SKM-1 treated with dmso at 0.1 percent for 144 hours (cell line): ENCODE results near the gene CD96.

Experiments
- DNase-seq: peaks from one replicate; lab custom pipeline; 2025; ENCODE audit not compliant: unreplicated experiment; lab: John Stamatoyannopoulos, UW

The CD96 gene

DNA sequence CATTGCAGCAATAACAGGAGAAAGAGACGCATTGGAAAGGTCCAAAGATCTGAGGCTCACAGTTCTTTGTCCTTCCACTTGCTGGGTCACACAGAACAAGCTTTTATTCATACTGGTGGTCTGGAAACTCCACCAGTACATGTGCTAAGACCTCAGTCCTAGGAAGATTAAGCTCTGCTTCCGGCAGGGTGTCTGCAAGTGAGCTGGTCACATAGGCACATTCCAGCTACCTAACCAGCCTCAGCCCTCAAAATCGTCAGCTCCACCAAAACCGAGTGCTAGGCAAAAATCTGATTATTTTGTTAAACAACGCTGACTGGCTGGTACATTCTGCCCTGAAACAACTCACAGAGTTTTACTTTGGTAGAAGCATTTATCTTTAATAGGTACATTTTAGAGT, 50.9 kb downstream of the CD96 start:
- no peak for DNase-seq

DNA sequence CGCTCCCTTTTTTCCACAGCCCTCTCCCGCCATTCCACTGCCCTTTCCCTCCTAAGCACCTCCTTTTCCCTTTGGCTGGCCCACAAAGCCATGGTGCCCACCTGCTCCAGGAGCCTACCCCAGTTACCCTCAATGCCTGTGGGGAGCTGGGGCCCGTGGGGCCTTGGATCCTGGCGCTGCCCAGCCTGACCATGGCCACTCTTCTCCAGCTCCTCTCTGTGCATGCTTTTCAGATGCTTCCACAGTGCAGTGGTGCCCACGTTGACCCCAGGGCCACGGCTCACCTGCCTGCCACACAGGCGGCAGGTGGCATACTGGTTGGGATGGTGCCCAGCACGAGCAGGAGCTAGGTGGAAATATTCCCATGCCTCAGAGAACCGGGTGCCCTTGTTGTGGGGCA, 51.7 kb downstream of the CD96 start:
- DNase-seq: peak; percentile 56

DNA sequence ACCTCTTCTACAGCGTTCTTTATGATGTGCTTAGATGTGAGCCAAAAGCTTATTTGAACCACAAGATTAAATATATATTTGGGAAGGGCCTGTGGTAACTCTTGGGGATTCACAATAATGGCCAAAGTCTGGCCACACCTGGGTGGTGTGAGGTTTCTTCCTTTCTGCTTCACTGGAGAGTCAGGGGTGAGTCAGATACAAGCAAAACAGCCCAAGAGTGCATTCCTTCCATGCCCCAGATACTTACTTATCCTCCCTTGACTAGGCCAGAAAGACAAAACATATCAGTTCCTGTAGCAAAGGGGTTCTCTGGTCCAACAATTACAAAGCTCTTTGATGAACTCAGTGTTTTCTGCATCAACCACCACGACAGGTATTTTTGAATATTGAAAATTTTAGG, 52.2 kb downstream of the CD96 start:
- no peak for DNase-seq

DNA sequence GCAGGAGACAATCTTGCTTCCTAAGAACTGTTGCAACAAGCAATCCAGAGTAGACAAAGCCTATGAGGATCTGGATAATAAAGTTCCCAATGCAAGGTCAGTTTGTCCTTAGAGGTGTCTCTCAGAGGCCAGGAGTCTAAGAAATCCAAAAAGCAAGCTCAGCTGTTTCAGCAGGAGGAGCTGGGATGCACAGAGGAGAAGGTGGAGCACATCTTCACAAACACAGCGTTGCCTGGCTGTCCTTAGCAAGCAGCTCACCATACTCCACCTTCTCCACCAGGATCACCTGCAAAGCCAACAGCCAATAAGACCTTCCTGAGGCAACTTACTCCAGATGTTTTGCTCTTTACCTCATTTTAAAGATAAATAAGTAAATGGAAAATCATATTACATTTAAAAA, 52.8 kb downstream of the CD96 start:
- no peak for DNase-seq

DNA sequence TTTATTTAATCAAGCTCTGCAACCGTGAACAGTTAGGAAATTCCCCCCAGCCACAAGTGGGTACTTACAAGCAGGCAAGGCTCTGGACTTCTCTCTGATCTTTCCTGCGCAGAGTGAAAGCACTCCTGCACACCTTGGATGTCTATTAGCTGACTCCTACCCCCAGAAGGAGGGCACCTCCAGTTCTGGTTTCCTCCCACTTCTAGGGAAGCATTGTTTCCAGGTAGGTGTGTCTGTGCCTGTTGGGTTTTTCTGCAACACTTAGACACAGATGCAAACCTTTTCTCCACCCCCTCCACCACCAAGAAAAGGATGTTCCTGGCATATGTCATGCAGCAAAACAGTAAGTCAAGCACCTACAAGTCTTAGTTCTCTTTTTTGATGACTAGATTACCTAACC, 53.2 kb downstream of the CD96 start, which contains the start of gene ZBED2:
Gene ZBED2, minus strand, starts transcription at position 115 of the 400 bp plus-strand sequence. CDS start 1,145 bp downstream, outside the sequence.
- peak; percentile 10 for DNase-seq

DNA sequence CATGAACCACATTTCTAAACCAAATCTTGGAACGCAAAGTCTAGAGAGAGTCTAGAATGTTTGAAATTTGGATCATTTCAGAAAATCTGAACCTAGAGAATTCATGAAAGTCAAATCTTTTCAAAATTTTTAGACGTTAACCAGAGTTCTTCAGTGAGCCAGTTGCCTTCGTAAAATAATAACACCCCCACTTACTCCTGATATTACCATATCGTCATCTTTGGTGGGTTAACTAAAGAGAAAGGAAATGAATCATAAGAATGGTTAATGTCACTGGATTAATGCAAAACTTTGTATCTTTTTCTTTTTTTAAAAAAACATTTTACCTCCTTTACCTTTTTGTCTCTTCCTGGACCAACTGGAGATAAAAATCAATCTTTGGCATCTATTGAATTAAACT, 54.3 kb downstream of the CD96 start:
- no peak for DNase-seq

DNA sequence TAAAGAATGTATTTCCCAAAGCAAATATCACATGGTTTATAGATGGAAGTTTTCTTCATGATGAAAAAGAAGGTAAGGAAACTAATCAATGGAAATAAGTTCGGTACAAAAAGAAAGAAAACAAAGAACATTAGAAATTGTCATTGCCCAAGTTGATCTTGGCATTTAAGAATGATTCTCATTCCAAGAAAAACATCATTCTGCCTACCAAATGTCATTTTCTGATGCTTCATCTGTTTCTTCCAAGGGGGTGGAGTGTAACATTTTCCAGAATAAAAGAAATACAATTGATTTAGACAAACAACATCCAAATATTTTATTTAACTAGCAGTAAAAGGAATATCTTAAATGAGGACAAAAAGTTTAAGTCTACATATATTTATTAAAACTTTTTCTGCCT, 56.1 kb downstream of the CD96 start:
- no peak for DNase-seq

DNA sequence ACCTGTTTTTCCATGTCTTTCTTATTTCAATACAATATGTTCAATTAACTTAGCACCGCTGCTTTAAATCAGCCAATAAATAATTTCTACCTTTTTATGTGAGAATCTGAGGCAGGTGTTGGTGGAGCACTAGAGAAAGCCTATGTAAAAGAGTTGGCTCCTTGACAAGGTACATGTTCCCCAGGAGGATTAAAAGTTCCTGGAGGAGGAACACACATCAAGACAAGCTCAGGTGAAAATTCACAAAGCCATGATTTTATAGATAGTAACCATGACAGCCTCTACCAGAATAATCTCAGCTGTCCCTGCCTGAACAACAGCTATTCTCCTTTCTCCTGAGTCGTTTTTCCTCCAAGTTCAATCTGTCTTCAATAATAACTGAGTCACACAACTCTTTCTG, 56.6 kb downstream of the CD96 start:
- DNase-seq: no peak

DNA sequence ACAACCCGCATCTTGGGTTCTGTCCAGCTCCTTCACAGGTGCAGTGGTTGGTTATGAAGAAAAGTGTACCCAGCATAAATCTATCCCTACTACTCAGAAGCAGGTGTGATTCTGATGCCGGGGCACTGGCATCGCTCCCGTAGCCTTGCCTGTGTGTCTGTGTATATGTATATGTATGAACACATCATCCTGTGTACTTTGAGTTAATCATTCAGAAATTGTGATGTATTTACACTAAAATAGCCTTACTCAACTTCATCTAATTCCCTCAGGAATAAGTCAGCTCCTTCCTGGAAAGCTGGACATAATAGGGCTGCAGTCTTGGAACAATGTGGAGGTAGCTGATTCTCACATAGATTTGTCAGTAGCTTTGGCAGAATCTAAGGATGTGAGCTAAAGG, 59.8 kb downstream of the CD96 start:
- DNase-seq: no peak

DNA sequence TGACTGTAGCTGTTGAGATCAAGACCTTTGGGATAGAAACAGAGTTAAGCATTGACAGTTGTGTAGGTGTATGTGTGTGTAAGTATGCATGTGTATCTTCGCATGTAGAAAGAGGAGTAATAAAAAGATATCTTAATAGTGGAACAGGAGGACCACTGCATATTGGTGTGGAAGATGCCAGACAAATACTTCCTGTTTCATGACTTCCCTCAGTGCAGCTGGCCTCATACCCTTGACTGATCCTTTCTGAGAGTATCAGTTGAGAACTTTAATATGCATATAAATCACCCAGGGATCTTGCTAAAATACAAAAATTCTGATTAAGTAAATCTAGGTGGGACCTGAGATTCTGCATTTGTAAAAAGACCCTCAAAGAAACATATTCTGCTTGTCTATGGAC, 61.7 kb downstream of the CD96 start:
- DNase-seq: no peak

DNA sequence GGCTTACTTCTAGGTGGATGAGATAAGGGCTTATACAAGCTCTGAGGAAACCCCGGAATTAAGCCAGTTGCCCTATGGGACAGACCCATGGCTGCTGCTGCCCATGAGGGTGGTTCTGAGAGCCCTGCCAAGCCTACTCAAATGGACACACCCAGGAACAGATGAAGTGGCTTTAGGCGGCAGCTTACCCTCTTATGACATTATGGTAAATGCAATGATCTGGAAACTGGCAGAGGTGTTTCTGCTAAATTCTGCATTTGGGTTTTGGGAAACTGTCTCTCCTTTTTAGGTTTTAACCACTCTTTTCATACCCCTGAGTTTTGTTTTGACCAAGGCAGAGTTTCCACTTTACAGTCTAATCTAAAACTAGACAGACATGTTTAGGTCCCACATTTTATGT, 62.1 kb downstream of the CD96 start:
- DNase-seq: no peak

DNA sequence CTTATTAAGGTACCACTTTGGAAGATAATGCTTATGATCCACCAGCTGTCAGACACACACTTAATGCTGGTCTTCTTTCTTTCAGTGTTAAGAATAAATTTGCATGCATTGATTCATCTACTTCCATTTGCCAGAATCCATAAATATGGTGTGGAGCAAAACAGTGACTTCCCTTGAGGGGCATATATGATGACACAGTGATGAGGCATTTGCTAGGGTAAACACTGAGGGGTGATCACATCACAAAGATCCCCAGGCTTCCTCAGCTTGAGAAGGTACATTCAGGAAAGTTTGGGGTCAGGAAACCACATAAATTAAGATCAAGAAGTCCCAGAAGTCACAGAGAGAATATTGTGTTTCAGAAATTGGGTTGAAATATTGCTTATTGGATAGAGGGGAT, 63.0 kb downstream of the CD96 start:
- DNase-seq: no peak

DNA sequence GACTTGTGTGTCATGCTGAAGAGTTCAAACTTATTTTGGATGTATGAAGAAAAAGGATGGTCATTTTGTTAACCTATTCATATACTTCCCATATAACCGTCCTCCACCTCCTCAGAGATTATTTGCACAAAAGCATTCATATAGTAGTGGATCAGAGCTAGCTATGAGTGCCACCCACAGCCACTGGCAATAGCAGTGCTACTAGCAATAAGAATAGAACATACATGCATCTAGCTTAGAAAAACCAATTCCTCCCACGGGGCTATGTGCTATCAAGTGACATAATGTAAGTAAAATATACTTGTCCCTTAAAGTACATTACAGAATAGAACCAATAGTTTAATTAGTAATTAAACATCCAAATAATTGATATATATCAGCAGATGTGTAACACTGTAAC, 63.5 kb downstream of the CD96 start:
- no peak for DNase-seq

DNA sequence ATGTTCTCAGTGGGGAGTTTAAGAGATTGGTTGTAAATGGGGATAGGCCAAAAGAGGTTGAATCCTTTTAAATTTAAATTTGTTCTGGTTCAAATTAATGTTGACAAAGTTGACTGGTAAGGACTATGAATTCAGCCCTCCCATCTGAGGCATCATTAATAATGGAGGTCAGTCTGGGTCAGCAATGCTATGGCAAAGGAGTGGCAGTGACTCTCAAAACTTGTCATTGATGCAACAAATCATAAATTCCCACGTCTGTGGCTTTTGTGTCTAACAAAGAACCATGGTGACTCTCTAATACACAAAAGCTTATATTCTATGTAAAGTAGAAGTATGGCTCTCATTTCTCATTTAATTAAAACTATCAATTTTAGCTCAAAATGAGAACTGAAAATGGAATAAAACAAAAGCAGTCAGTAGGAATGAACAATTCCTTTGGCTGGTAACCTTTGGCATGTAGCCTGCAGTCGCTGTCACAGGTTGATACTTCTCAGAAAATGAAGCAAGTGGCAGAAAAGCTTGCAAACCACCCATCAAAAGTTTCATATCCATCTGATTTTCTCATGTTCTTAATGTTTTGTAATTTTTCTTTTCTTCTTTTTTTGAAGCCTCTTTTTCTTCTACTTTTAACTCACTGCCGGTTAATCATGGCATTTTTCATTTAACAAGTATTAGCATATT, 65.4 kb downstream of the CD96 start:
- no peak for DNase-seq

DNA sequence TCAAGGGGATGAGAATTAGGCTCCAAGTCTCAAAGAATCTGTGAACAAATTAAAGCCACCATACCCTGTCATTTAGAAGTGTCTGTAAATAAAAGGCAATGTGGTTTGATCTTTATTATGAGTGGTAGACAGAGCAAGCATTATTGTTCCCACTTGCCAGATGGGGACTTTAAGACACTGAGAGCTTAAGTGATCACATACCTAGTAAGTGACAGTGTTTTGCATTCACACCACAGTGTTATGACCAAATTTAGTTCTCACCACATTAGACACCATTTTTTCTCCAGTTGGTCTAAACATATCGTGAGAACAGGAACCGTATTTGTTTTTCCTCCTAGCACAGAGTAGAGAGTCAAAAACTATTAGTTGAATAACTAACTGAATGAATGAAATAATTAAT, 66.4 kb downstream of the CD96 start:
- DNase-seq: no peak

DNA sequence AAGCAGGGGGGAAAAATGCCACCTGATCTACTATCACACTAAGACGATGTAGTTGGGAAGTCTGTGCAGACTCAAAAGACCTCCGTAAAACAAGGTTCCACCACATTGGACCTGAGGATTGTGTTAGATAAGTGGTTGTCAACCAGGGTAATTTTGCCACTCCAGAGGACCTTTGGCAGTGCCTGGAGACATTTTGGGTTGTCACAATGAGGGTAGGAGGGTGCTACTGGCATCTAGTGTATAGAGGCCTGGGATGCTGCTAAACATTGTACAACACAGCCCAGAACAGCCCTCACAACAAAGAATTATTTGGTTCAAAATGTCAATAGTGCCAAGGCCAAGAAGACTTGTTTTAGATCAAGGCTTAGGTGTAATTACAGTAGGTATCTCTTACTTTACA, 67.7 kb downstream of the CD96 start:
- DNase-seq: no peak

DNA sequence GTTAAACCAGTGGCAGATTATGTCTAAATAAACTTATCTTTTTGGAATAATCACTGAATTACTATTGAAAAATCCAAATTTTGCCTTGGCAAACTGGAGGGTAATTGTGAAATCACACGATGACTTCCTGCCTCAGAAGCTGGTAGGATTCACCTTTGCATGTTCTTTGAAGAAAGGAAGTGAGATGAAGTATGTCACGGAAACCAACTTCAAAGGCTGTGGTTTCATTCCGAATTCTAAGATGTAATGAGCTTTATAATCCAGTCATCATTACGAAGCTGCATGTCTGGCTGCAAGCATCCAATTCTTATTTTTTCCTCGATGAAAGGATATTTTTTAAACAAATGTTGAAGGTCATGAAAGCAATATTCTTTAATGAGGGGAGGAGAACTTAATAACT, 68.2 kb downstream of the CD96 start:
- DNase-seq: no peak

DNA sequence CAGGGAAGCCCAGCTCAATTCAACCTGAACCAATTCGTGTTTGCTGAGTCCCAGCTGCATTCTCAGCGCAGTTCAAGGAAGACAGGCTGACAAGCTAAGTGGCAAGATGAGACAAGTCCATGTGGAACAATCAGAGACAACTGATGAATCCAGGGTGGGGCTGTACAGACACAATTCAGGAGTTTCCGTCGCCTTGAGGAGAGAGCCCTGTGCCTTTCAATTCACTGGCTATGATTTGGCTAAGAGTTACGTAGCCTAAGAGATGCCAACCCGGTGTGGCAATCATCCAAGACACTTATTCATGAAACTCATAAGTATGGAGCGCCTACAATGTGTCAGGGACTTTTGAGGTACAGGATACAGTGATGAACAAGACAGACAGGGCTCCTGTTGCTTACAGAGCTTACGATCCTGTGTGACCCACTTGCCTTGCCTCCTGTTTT, 68.6 kb downstream of the CD96 start:
- DNase-seq: no peak

DNA sequence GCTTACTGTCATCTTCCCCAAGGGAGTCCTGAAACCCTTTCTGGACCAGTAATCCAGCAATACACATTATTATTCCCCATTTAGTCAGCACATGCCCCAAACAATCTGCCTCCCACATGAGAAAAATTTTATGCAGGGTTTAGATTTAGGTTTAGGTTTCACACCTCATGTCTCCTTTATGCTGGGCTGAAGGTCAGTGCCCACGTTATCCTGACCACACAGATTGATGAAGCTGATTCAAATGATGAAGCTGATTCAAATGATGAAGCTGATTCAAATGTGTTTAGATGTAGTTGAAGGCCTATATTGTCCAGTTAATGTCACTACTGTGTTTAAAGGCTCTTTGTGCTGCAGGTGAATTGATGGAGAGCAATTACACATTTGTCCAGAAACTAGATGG, 71.3 kb downstream of the CD96 start:
- no peak for DNase-seq

DNA sequence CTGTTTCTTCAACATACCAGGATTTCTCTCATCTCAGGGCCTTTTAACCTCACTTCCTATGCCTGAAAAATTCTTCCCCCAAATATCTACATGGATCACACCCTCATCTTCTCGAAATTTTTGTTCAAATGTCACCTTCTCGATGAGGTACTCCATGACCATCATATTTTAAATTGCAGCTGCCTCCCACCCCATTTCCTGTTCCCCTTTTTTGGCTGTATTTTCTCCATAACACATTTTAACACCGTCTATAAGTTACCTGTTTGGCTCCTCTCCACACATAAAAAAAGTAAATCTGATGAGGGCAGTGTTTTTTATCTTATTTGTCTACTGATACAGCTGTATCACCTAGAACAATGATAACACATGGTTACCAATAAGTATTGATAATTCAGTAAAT, 73.9 kb downstream of the CD96 start:
- no peak for DNase-seq

DNA sequence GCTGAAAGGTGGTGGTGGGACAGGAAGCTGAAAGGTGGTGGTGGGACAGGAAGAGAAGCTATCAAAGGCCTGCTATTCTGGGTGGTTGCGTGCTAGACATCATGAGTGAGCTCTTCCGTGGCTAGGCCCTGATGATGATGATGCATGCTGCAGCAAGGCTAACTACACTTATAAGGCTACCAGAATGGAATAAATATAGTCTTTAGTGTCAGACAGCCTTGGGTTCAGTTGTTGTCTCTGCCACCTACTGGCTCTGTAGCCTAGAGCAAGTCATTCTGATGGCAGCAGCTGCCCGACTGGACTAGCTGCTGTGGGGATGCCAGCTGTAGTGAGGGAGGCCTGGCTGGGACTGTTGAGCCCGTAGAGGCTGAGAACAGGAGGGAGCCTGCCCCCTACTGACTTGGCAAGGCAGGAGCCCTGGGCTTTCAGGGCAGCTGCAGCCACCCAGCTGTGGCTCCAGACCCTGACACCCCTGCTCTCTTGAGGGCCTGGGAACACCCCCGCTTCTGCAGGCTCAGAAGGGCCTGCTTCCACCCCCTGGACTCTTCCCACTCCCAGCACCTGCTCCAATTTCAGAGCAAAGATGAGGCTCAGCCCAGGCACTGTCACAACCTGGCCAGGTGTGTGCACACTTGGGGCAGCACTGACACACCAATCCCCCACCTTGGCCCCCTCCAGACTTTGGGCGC, 74.6 kb downstream of the CD96 start:
- DNase-seq: no peak

DNA sequence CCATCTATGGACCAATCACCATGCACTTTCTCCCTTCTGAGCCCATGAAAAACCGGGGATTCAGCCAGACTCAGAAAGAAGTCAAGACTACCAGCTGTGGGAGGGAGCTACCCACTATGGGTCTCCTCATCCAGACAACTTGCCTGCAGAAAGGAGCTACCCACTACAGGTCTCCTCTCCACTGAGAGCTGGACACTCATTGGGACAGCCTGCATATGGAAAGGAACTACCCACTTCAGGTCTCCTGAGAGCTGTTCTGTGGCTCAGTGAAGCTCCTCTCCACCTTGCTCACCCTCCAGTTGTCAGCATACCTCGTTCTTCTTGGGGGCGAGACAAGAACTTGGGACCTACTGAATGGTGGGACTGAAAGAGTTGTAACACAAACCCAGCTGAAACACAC, 75.4 kb downstream of the CD96 start:
- no peak for DNase-seq
